Colonic mucosa (tissue), 4 donors: Measurements from ENCODE around the gene BRIX1. TPM values are rescaled to one million over a fixed set of nuclear protein-coding genes. Genes with fewer than 3 reads are reported as not detected.
"Not testable (repeated sequence)": the region's sequence is repeated elsewhere in the genome, so short reads cannot be mapped to it uniquely, and the experiment has no call there.

Experiments used
- DNase-seq: peaks from one replicate; pipeline ENCODE4 v3.0.0-alpha.2; 2020
- H3K27ac ChIP-seq: fragments of 200-600 bp; one replicate; pipeline ENCODE4 v1.8.0; 2021
- H3K27me3 ChIP-seq: fragments of 200-600 bp; one replicate; pipeline ENCODE4 v1.8.0; 2021
- H3K36me3 ChIP-seq: fragments of 200-600 bp; one replicate; pipeline ENCODE4 v1.8.0; 2021
- H3K4me1 ChIP-seq: fragments of 200-600 bp; one replicate; pipeline ENCODE4 v1.8.0; 2021; ENCODE audit warnings: mild to moderate bottlenecking
- H3K4me3 ChIP-seq: fragments of 200-600 bp; one replicate; pipeline ENCODE4 v1.8.0; 2021
- H3K9ac ChIP-seq, 2 donors: one replicate each; pipeline ENCODE4 v1.7.0; 2013; ENCODE audit warnings: control low read depth in 2 of 2, low read depth in 2 of 2, low read length in 2 of 2
- H3K9me3 ChIP-seq: fragments of 200-600 bp; one replicate; pipeline ENCODE4 v1.8.0; 2021
- CTCF ChIP-seq: fragments of 200-600 bp; IDR thresholded peaks from one replicate; pipeline ENCODE4 v1.8.0; 2022; ENCODE audit warnings: antibody characterized with exemption, mild to moderate bottlenecking
- intact Hi-C: fragments of 100-400 bp; cut with DNase I; formaldehyde crosslinking; loops from one replicate; pipeline ENCODE4 v1.14.1; 2022
- total RNA-seq, 2 donors: library from RNA; stranded (reverse); fragmentation: NEBNext Ultra II Directional in 1 of 2; extraction: Animal tissue kit (Norgen Biotek cat#: 25700) in 1 of 2; gene quantifications; one replicate each; pipeline ENCODE4 v1.2.1, GENCODE V29; 2021
- donor health status: healthy.
- donor health status: DM: no; HTN: no; CAD: no.
- donor health status: DM: no; HTN: no; CAD: no.

BRIX1 gene
- total RNA-seq, 2 donors from 2014 or later, result 13.6 to 22.6 TPM

DNA sequence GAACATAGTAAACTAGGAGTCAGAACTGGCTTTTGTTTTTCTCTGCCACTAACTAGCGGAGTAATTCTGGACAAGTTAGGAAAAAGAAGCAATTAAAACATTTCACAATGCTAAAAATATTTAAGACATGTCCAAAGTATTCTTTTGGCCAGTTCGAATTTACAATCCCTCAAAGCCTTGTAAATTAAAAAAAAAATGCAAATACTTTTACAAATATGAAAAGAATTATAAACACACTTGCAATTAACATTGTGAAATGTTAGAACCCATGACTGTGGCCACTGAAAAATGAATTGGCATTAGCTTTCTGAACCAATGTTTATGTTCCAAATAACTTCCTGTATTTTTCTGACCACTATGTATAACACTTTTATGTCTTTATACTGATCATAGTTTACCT lies 2.4 kb upstream of the BRIX1 start:
- no peaks in the 10 kb centered on the region for H3K27me3 ChIP-seq
- no peaks in the 10 kb centered on the region for H3K9me3 ChIP-seq
- DNase-seq, result no peak
- H3K9ac ChIP-seq, result no peak overlapping the region
- peaks cover 20% of the 10 kb centered on the region for H3K4me1 ChIP-seq
- no peak overlapping the region for H3K4me3 ChIP-seq
- H3K36me3 ChIP-seq, result no peaks in the 10 kb centered on the region
- H3K27ac ChIP-seq, result no peak overlapping the region
- intact Hi-C loops, result no loop called here
- TF ChIP-seq CTCF, result no peak

DNA sequence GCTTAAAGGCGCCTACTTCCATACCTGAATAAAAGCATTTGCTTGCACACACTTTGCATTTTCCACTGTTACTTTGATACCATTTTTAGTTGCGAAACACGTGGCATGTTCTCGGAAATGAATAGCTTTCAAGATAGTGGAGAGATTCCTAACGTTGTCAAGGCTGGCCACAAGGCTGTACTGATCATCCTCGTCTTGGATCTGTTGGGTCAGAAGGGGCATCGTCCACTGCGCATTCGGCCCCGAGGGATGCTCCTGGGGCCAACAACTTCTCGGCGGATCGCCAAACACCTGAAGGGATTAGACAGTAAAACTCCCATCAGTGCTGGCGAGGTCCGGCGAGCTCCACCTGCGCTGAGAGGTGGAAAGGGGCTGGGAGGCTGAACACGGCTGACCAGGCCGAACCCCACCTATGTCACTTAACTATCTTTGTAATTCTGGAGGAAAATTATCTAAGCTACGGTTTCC lies 806 bp upstream of the BRIX1 start:
- intact Hi-C loops, result no loop called here
- Histone ChIP-seq H3K4me1 (peaks cover 20% of the 10 kb centered on the region), H3K36me3 (no peaks in the 10 kb centered on the region), H3K27ac (peak overlapping the region; percentile 93), H3K9ac (peak overlapping the region; percentile 72 to 75), H3K9me3 (no peaks in the 10 kb centered on the region), H3K27me3 (no peaks in the 10 kb centered on the region), H3K4me3 (peak overlapping the region; percentile 99)
- DNase-seq, result peak; percentile 53
- TF ChIP-seq CTCF, result no peak

- Histone ChIP-seq H3K9me3 (no peaks in the 10 kb centered on the region), H3K27me3 (no peaks in the 10 kb centered on the region), H3K4me1 (peaks cover 20% of the 10 kb centered on the region), H3K4me3 (peak overlapping the region; percentile 99), H3K9ac (peak overlapping the region; percentile 75 to 95), H3K36me3 (no peaks in the 10 kb centered on the region), H3K27ac (peak overlapping the region; percentile 93)
- no peak for DNase-seq
- intact Hi-C loops, result no loop called here
- TF ChIP-seq CTCF, result no peak
These were observed 313 bp downstream of the BRIX1 start for GRCh38 chr5:34915856-34916192.

DNA sequence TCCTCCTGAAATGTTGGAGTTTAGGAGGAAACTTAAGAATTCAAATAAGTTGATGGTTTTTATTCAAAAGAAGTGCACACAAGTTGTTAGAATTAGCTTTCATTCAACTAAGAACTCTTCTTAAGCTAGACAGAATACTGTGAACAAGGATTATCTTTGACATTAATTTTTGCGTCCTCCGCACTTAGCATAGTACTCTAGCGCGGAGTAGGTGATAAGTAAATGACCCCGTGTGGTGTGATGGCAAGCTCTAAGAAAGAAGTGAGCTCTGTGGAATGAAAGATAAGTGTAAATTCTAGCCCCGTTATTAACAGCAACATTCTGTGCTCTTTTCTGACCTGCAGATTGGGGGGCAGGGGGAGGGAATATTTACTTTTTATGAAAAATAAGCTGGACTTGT lies 1.0 kb downstream of the BRIX1 start:
- Histone ChIP-seq H3K27ac (peak overlapping the region; percentile 93), H3K27me3 (no peaks in the 10 kb centered on the region), H3K9ac (peak overlapping the region; percentile 75 to 95), H3K4me3 (peak overlapping the region; percentile 99), H3K36me3 (no peaks in the 10 kb centered on the region), H3K4me1 (peaks cover 20% of the 10 kb centered on the region), H3K9me3 (no peaks in the 10 kb centered on the region)
- no peak for TF ChIP-seq CTCF
- intact Hi-C loops, result no loop called here
- no peak for DNase-seq

- no peak for DNase-seq
- H3K27ac ChIP-seq, result no peak overlapping the region
- no peak overlapping the region for H3K9ac ChIP-seq
- no peak for TF ChIP-seq CTCF
- H3K4me3 ChIP-seq, result no peak overlapping the region
- intact Hi-C loops, result no loop called here
- H3K36me3 ChIP-seq, result no peaks in the 10 kb centered on the region
- H3K4me1 ChIP-seq, result peaks cover 20% of the 10 kb centered on the region
- H3K27me3 ChIP-seq, result no peaks in the 10 kb centered on the region
- no peaks in the 10 kb centered on the region for H3K9me3 ChIP-seq
These were observed 2.5 kb downstream of the BRIX1 start for GRCh38 chr5:34918025-34918424.

GRCh38 chr5:34919077-34919476 lies 3.6 kb downstream of the BRIX1 start:
- Histone ChIP-seq H3K27ac (no peak overlapping the region), H3K36me3 (no peaks in the 10 kb centered on the region), H3K9me3 (no peaks in the 10 kb centered on the region), H3K4me1 (peaks cover 14% of the 10 kb centered on the region), H3K27me3 (no peaks in the 10 kb centered on the region), H3K4me3 (no peak overlapping the region), H3K9ac (no peak overlapping the region)
- TF ChIP-seq CTCF, result no peak
- DNase-seq, result no peak
- intact Hi-C loops, result no loop called here

DNA sequence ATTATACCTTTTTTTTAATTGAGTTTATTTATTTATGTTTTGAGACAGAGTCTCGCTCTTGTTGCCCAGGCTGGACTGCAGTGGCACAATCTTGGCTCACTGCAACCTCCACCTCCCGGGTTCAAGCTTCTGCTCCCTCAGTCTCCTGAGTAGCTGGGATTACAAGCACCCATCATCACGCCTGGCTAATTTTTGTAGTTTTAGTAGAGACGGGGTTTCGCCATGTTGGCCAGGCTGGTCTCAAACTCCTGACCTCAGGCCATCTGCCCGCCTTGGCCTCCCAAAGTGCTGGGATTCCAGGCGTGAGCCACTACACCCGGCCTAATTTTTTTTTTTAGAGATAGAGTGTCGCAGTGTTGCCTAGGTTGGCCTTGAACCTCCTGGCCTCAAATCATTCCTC lies 7.7 kb downstream of the BRIX1 start:
- H3K27ac ChIP-seq, intact Hi-C loops, H3K4me3 ChIP-seq, H3K9me3 ChIP-seq, H3K9ac ChIP-seq, DNase-seq, H3K4me1 ChIP-seq, H3K36me3 ChIP-seq, H3K27me3 ChIP-seq: not testable (repeated sequence)
